DND-41 (cell line): ENCODE data around the gene GSTK1.

Source experiments
- CTCF ChIP-seq: IDR thresholded peaks from 2 replicates; pipeline ENCODE4 v1.5.1; 2012; ENCODE audit warnings: borderline replicate concordance, low read length, moderate library complexity, mild to moderate bottlenecking; ENCODE audit not compliant: poor library complexity, severe bottlenecking; ENCODE audit errors: extremely low read depth
- EZH2 ChIP-seq: IDR thresholded peaks from 3 replicates; pipeline ENCODE4 v1.6.1; 2012; ENCODE audit warnings: borderline replicate concordance, low read depth, mild to moderate bottlenecking, moderate library complexity, low read length, inconsistent platforms; ENCODE audit not compliant: severe bottlenecking

GRCh38 chr7:143245123-143245522 lies 18.1 kb upstream of the GSTK1 start:
- TF ChIP-seq CTCF (no peak), EZH2 (no peak)
